Astrocyte of the cerebellum (primary cell): ENCODE results near the gene TREM2.

Source experiments
- DNase-seq: peaks from one replicate; pipeline ENCODE4 v3.0.0-alpha.2; 2011; ENCODE audit warnings: low read depth
- H3K4me3 ChIP-seq: 2 replicates; pipeline ENCODE4 v1.5.1; 2011; ENCODE audit warnings: mild to moderate bottlenecking, low read depth, low read length, moderate library complexity
- CTCF ChIP-seq: IDR thresholded peaks from 2 replicates; pipeline ENCODE4 v1.5.1; 2012; ENCODE audit warnings: low read length, low read depth, moderate library complexity, mild to moderate bottlenecking; ENCODE audit errors: missing control alignments
- in situ Hi-C: cut with HindIII; loops from 2 replicates; pipeline ENCODE4 v1.10.0; 2017; ENCODE audit warnings: low sequenced_read_pairs

The TREM2 gene

GRCh38 chr6:41157323-41157722, 5.6 kb downstream of the TREM2 start:
- DNase-seq: no peak
- TF ChIP-seq CTCF: no peak
- H3K4me3 ChIP-seq: no peak overlapping the region
- in situ Hi-C loops: no loop called here

- TF ChIP-seq CTCF: no peak
- H3K4me3 ChIP-seq: no peak overlapping the region
- no peak for DNase-seq
- in situ Hi-C loops: no loop called here
These were observed 6.1 kb downstream of the TREM2 start for GRCh38 chr6:41156771-41157170.

- in situ Hi-C loops: no loop called here
- TF ChIP-seq CTCF: no peak
- DNase-seq: no peak
- H3K4me3 ChIP-seq: no peak overlapping the region
These were observed 6.9 kb downstream of the TREM2 start for GRCh38 chr6:41156001-41156400.

GRCh38 chr6:41155132-41155805, 7.6 kb downstream of the TREM2 start:
- no peak for DNase-seq
- no peak overlapping the region for H3K4me3 ChIP-seq
- in situ Hi-C loops: no loop called here
- no peak for TF ChIP-seq CTCF

- in situ Hi-C loops: no loop called here
- H3K4me3 ChIP-seq: no peak within 1 kb of the TSS
- DNase-seq: no peak
- no peak for TF ChIP-seq CTCF
These were observed 8.8 kb downstream of the TREM2 start, which contains the start of gene TREML1 for GRCh38 chr6:41153992-41154625. TSS of gene TREML1 (minus strand) at chr6:41154347. CDS start at chr6:41154288, 59 bp downstream.

- no peak for DNase-seq
- no peak overlapping the region for H3K4me3 ChIP-seq
- in situ Hi-C loops: no loop called here
- TF ChIP-seq CTCF: no peak
These were observed 9.5 kb downstream of the TREM2 start for GRCh38 chr6:41153451-41153850.
